T-helper 17 cell (primary cell): ENCODE measurements around the gene GLRB. TPM values are rescaled to one million over a fixed set of nuclear protein-coding genes. Genes with fewer than 3 reads are reported as not detected.
"Not testable (repeated sequence)": the region's sequence is repeated elsewhere in the genome, so short reads cannot be mapped to it uniquely, and the experiment has no call there.

Experiments used
- ATAC-seq: fragments of 150-1000 bp; cut with Tn5 transposase; 2 replicates; pipeline ENCODE4 v1.10.0; 2021; ENCODE audit warnings: mild to moderate bottlenecking, moderate library complexity
- DNase-seq, 3 donors: peaks; one replicate each; pipeline versions ENCODE4 v3.0.0 to v3.0.0-alpha.2; 2020 to 2021
- H3K9me3 ChIP-seq: one replicate; pipeline ENCODE4 v1.7.0; 2013; ENCODE audit warnings: low read length, mild to moderate bottlenecking; ENCODE audit not compliant: control insufficient read depth, poor library complexity, severe bottlenecking
- H3K27ac Mint-ChIP-seq: one replicate; pipeline ENCODE4 v1.8.0; 2022; ENCODE audit warnings: mild to moderate bottlenecking, moderate library complexity, mixed read lengths
- H3K27me3 Mint-ChIP-seq: one replicate; pipeline ENCODE4 v1.8.0; 2022; ENCODE audit warnings: mixed read lengths
- H3K36me3 Mint-ChIP-seq: one replicate; pipeline ENCODE4 v1.8.0; 2022; ENCODE audit warnings: low read depth, mixed read lengths
- H3K4me1 Mint-ChIP-seq: one replicate; pipeline ENCODE4 v1.8.0; 2022; ENCODE audit warnings: mild to moderate bottlenecking, mixed read lengths
- H3K4me3 Mint-ChIP-seq: one replicate; pipeline ENCODE4 v1.8.0; 2022; ENCODE audit warnings: mild to moderate bottlenecking, moderate library complexity, mixed read lengths
- total RNA-seq, 4 donors: library from RNA in 2 of 4; stranded (reverse) in 2 of 4; gene quantifications; one replicate each; pipeline ENCODE4 v1.2.3 and lab custom pipeline; 2022 to 2026

Gene GLRB
- total RNA-seq (not detected), total RNA-seq (lab: John Stamatoyannopoulos, UW) (0 to 0.70 reads per million in 2 donors)

DNA sequence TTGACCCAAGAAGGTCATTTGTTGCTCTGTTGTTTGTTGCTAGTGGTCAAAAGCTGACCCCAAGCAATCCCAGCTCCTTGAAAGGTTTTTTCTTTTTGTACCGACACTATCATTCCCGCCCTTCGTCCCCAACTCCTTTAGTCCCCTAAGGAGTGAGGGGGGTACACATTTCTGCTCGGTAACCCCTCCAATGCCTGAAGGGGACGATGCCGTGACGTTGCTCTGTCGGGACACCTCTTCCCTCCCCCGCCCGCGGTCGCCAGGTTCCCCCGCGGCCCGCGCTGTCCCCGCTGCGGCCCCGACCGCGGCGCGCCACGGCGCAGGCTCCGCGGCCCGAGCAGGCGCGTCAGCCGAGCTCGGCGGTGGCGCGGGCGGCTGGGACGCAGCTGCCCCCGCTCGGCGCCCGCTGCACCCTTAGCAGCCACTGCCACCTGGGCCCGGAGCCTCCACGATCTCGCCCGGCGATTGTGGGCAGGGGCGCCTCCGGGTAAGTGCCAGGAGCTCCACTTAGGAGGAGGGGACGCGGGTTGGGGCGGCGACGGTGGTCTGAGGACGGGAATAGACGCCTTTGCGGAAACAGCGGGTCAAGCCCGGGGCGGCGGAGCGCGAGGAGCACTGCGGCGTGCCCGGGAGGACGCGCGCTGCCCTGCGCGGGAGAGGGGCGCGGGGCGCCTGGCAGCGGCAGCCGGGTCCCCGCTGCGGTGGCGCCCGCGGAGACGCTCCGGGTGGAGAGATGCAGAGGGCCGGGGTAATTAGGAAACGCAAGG, at the start of gene GLRB:
TSS of gene GLRB (plus strand) at position 340 of the 767 bp plus-strand sequence. CDS start 1,875 bp downstream, outside the sequence.
- Mint-ChIP-seq H3K36me3 (no peaks in the 10 kb centered on the region), H3K4me3 (no peak within 1 kb of the TSS), H3K27me3 (peaks cover 5% of the 10 kb centered on the region), H3K27ac (no peak within 1 kb of the TSS), H3K4me1 (no peaks in the 10 kb centered on the region)
- no peaks in the 10 kb centered on the region for H3K9me3 ChIP-seq
- ATAC-seq (no peak), DNase-seq (no peak)

DNA sequence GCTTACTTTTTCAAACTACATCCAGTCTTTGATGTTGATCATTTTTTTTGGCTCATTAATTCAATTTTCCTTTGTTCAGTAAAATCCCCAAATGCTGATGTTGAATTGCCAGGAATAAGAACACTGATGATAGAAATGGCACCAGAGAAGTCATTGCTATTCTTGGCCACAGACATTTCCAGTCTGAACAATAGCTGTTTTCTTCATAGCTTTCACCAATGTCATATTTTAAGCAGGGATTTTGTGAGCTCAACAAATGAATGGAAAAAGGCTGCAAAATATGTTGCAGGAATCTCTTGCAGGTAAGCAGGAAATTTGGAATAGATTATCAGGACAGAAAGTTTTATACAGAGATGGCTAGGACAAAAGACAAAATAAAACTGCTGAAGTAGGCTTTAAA, 40.5 kb upstream of the GLRB start:
- Mint-ChIP-seq H3K27me3 (no peaks in the 10 kb centered on the region), H3K4me3 (no peak overlapping the region), H3K36me3 (no peaks in the 10 kb centered on the region), H3K4me1 (no peaks in the 10 kb centered on the region), H3K27ac (no peak overlapping the region)
- H3K9me3 ChIP-seq: no peaks in the 10 kb centered on the region
- ATAC-seq (no peak), DNase-seq (no peak)

DNA sequence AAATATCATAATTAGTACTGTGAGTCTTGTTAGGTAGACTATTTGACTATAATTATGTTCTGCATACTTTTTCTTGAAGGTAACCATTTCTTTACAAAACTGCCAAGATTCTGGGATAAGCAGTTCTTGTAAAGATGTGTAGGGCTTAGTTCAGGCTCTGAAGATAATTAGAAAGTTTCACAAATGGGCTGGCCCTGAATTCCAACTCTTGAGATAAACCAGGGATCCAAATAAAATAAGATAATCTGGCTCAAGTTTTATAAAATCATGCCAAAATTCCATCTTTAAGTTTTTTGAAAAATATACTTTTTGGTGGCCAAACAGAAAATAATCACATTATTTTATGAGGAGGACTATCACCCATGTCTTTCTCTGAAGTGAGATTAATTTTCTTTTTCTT, 35.5 kb upstream of the GLRB start:
- DNase-seq (no peak), ATAC-seq (no peak)
- H3K9me3 ChIP-seq: no peaks in the 10 kb centered on the region
- Mint-ChIP-seq H3K4me1 (no peaks in the 10 kb centered on the region), H3K4me3 (no peak overlapping the region), H3K27ac (no peak overlapping the region), H3K27me3 (no peaks in the 10 kb centered on the region), H3K36me3 (no peaks in the 10 kb centered on the region)

DNA sequence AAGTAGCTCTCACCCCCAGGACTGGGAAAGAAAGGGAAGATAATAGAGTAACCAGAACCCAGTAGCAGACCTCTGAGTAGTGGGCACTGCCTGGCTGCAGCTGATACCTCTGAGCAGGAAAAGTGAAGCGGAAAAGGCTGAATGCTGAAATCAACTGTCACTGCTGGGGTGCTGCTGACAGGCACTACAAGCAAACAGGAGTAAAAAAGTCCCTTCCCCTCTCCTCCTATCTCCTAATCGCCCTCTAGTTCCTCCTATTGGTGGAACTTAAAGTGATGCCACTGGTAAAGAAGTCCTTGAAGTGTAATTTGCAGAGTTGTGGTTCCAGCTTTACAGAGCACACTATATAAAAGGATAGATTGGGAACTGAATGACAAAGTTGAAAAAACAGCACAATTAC, 32.8 kb upstream of the GLRB start:
- Mint-ChIP-seq H3K27me3 (no peaks in the 10 kb centered on the region), H3K27ac (no peak overlapping the region), H3K4me3 (no peak overlapping the region), H3K36me3 (no peaks in the 10 kb centered on the region), H3K4me1 (no peaks in the 10 kb centered on the region)
- DNase-seq: no peak
- no peak for ATAC-seq
- no peaks in the 10 kb centered on the region for H3K9me3 ChIP-seq

DNA sequence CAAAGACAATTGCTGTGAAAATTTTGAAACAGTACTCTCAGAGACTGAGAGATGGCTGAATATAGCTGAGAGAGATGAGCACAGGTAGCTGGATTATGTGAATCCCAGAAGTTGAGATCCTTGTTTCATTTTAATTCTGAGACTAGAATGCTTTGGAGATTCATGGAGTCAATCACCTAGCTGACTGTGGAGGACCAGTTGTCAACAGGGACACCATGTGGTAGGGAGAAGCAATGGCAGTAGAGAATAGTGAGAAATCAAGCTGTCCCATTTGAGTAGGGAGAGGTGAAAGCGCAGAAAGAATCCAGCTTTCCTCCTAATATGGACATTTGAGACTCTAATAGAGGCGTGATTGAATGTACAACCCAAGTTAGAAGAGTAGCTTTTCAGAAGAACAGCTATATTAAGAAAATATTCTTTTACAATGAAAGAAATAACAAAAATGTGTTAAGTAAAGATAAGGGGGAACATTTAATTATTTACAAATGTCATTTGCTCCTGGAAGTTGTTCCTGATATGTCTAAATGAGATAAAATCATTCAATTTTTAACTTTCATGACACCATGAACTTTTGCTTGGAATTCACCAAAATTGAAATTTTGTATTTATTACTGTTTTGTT, 30.3 kb upstream of the GLRB start:
- no peak overlapping the region for H3K27ac Mint-ChIP-seq
- no peak for ATAC-seq

GRCh38 chr4:157048248-157048647, 27.7 kb upstream of the GLRB start:
- Mint-ChIP-seq H3K4me3 (no peak overlapping the region), H3K27me3 (no peaks in the 10 kb centered on the region), H3K27ac (no peak overlapping the region), H3K4me1 (no peaks in the 10 kb centered on the region), H3K36me3 (no peaks in the 10 kb centered on the region)
- no peaks in the 10 kb centered on the region for H3K9me3 ChIP-seq
- DNase-seq: no peak
- no peak for ATAC-seq

More for the DNA sequence above, 30.3 kb upstream of the GLRB start:
- Mint-ChIP-seq H3K4me1 (no peaks in the 10 kb centered on the region), H3K36me3 (no peaks in the 10 kb centered on the region), H3K4me3 (no peak overlapping the region), H3K27me3 (no peaks in the 10 kb centered on the region)
- H3K9me3 ChIP-seq: no peaks in the 10 kb centered on the region
- no peak for DNase-seq

- Mint-ChIP-seq H3K4me1 (no peaks in the 10 kb centered on the region), H3K27me3 (no peaks in the 10 kb centered on the region), H3K36me3 (no peaks in the 10 kb centered on the region), H3K4me3 (no peak overlapping the region), H3K27ac (no peak overlapping the region)
- no peaks in the 10 kb centered on the region for H3K9me3 ChIP-seq
- DNase-seq (no peak), ATAC-seq (no peak)
Observed at GRCh38 chr4:157050561-157050960, 25.4 kb upstream of the GLRB start.

DNA sequence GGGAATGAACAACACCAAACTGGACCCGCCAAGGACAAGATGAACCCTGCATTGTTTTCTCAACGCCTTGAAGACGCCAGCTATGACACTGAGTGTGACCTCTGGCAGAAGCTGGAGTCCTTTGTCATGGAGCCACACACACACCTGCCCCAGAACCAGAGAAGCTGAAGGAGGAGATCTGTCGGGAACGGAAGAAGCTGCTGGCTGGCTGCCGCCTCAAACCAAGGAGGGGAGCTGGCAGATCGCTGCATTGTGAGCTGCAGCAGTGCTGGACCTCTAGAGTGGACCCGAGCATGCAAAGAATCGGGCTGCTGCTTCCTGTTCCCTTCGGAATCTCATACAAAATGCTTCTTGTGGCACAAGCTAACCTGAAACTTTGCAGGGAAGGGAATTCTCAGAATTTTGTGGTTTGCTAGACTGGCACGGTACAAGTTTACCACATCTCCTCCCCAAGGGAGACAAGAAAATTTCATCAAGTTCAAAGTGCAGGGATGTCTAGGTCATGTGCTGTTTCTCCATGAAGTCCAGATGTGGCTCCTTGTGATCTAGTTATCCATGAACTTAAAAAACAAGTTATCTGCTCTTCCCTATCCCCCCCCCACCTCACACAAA, 23.4 kb upstream of the GLRB start:
- Mint-ChIP-seq H3K36me3 (no peaks in the 10 kb centered on the region), H3K27me3 (no peaks in the 10 kb centered on the region), H3K4me1 (no peaks in the 10 kb centered on the region), H3K27ac (no peak overlapping the region), H3K4me3 (no peak overlapping the region)
- ATAC-seq (no peak), DNase-seq (no peak)
- H3K9me3 ChIP-seq: no peaks in the 10 kb centered on the region

DNA sequence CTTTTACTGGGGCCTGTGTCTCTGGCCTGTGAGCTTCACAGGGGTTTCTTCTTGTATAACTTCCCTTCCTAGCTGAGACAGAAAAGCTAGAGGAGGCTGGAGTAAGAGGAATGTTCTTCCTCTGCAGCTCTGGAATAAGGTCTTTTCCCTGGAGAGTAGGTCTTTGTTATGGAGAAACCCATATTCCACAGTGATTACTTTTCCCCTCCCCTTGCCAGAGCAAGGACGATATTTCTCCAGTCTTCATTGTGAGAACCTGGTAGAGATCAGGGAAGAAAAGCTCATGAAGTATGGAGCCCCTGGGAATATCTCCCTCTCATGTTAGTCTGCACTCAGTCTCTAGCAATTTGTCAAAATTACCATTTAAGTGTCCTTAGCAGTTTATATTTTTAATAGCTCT, 18.7 kb upstream of the GLRB start:
- Mint-ChIP-seq H3K4me3 (no peak overlapping the region), H3K27me3 (no peaks in the 10 kb centered on the region), H3K27ac (no peak overlapping the region), H3K4me1 (no peaks in the 10 kb centered on the region), H3K36me3 (no peaks in the 10 kb centered on the region)
- ATAC-seq (no peak), DNase-seq (no peak)
- no peaks in the 10 kb centered on the region for H3K9me3 ChIP-seq

- not testable (repeated sequence) for H3K9me3 ChIP-seq, H3K4me1 Mint-ChIP-seq, H3K27ac Mint-ChIP-seq, H3K27me3 Mint-ChIP-seq, ATAC-seq, H3K36me3 Mint-ChIP-seq, DNase-seq, H3K4me3 Mint-ChIP-seq
Observed at GRCh38 chr4:157058899-157059298, 17.1 kb upstream of the GLRB start.

DNA sequence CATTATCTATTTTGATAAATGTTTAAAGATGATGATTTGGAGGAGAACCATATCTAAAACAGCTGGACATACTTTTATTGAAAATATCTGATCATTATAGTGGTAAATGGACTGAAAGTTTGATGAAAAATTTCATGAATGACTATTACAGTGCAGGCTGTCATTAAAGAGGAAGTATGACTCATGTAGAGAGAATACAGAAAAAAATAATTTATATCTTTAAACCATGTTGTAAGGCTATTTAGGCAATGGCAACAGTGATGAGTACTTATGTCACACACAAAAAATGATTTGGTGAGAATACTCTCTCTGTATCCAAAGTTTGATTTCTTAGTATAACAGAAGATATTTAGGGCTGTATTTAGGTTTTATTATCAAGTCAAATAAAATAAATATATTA, 3.9 kb upstream of the GLRB start:
- Mint-ChIP-seq H3K27me3 (peaks cover 5% of the 10 kb centered on the region), H3K36me3 (no peaks in the 10 kb centered on the region), H3K4me1 (no peaks in the 10 kb centered on the region), H3K27ac (no peak overlapping the region), H3K4me3 (no peak overlapping the region)
- no peaks in the 10 kb centered on the region for H3K9me3 ChIP-seq
- no peak for ATAC-seq
- DNase-seq: no peak

GRCh38 chr4:157075401-157075800, 549 bp upstream of the GLRB start:
- Mint-ChIP-seq H3K36me3 (no peaks in the 10 kb centered on the region), H3K27me3 (peaks cover 5% of the 10 kb centered on the region), H3K27ac (no peak overlapping the region), H3K4me3 (no peak overlapping the region), H3K4me1 (no peaks in the 10 kb centered on the region)
- ATAC-seq (no peak), DNase-seq (no peak)
- H3K9me3 ChIP-seq: no peaks in the 10 kb centered on the region

GRCh38 chr4:157076578-157076947, 613 bp downstream of the GLRB start:
- Mint-ChIP-seq H3K4me3 (no peak overlapping the region), H3K27ac (no peak overlapping the region), H3K36me3 (no peaks in the 10 kb centered on the region), H3K4me1 (no peaks in the 10 kb centered on the region), H3K27me3 (peaks cover 5% of the 10 kb centered on the region)
- DNase-seq (no peak), ATAC-seq (no peak)
- H3K9me3 ChIP-seq: no peaks in the 10 kb centered on the region

DNA sequence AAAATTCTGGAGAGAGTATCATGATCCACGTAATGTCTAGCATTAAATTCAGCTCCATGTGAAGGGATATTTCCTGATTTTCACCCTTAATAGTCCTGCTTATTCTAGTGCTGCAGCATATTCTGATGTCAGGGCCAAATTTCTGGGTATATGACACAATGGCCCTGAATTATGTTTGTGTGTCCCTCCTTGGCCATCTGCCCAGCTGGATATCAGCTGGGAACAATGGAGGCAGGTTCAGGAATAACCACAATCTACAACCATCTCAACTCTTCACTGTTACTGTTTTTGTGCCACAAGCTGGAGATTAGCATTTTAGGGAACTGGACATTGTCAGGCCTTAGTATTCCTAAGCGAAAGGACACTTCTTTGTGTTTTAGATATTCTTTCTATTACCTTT, 3.5 kb downstream of the GLRB start:
- Mint-ChIP-seq H3K36me3 (no peaks in the 10 kb centered on the region), H3K4me3 (no peak overlapping the region), H3K4me1 (no peaks in the 10 kb centered on the region), H3K27ac (no peak overlapping the region), H3K27me3 (peaks cover 5% of the 10 kb centered on the region)
- H3K9me3 ChIP-seq: no peaks in the 10 kb centered on the region
- no peak for ATAC-seq
- no peak for DNase-seq
